ENCODE measurements around the gene KCNQ1.

Gene KCNQ1

GRCh38 chr11:2581151-2581930, 136.5 kb downstream of the KCNQ1 start:
- DNase-seq (ENCODE audit: low read depth in 2 of 2), result no peak

GRCh38 chr11:2581931-2582350, 137.1 kb downstream of the KCNQ1 start:
- DNase-seq (ENCODE audit: low read depth in 2 of 2), result no peak

- no peak for DNase-seq (ENCODE audit: low read depth in 2 of 2)
Observed at GRCh38 chr11:2582351-2582945, 137.6 kb downstream of the KCNQ1 start.

- no peak for DNase-seq (ENCODE audit: low read depth in 2 of 2)
Observed at GRCh38 chr11:2582946-2583604, 138.3 kb downstream of the KCNQ1 start.

GRCh38 chr11:2583605-2583958, 138.8 kb downstream of the KCNQ1 start:
- DNase-seq (ENCODE audit: low read depth in 2 of 2), result no peak

- DNase-seq (ENCODE audit: low read depth in 2 of 2), result no peak
Observed at GRCh38 chr11:2584434-2584811, 139.6 kb downstream of the KCNQ1 start.

- no peak for DNase-seq (ENCODE audit: low read depth in 2 of 2)
Observed at GRCh38 chr11:2584812-2585565, 140.2 kb downstream of the KCNQ1 start.

GRCh38 chr11:2585566-2586086, 140.8 kb downstream of the KCNQ1 start:
- no peak for DNase-seq (ENCODE audit: low read depth in 2 of 2)

- DNase-seq (ENCODE audit: low read depth in 2 of 2), result no peak
Observed at GRCh38 chr11:2586087-2586792, 141.4 kb downstream of the KCNQ1 start.

GRCh38 chr11:2586793-2587131, 142.0 kb downstream of the KCNQ1 start:
- no peak for DNase-seq (ENCODE audit: low read depth in 2 of 2)

- DNase-seq (ENCODE audit: low read depth in 2 of 2), result no peak
Observed at GRCh38 chr11:2587132-2587930, 142.5 kb downstream of the KCNQ1 start.

- DNase-seq (ENCODE audit: low read depth in 2 of 2), result no peak
Observed at GRCh38 chr11:2587976-2588748, 143.4 kb downstream of the KCNQ1 start.

- DNase-seq (ENCODE audit: low read depth in 2 of 2), result no peak
Observed at GRCh38 chr11:2588809-2589537, 144.2 kb downstream of the KCNQ1 start.

- no peak for DNase-seq (ENCODE audit: low read depth in 2 of 2)
Observed at GRCh38 chr11:2589538-2589934, 144.7 kb downstream of the KCNQ1 start.

GRCh38 chr11:2590131-2590964, 145.5 kb downstream of the KCNQ1 start:
- DNase-seq (ENCODE audit: low read depth in 2 of 2), result no peak

GRCh38 chr11:2590965-2591754, 146.4 kb downstream of the KCNQ1 start:
- DNase-seq (ENCODE audit: low read depth in 2 of 2), result no peak

- DNase-seq (ENCODE audit: low read depth in 2 of 2), result no peak
Observed at GRCh38 chr11:2591805-2592204, 147.0 kb downstream of the KCNQ1 start.
